Testis (tissue), 2 donors: Measurements from ENCODE around the gene JADE2.

Experiments
- CTCF ChIP-seq, 3 experiments: fragments of 450-650 bp in 2 of 3; fragments of 200-600 bp in 1 of 3; sonication (generic) in 1 of 3; IDR thresholded peaks; one replicate each; pipeline ENCODE4 v1.5.1; 2016 to 2019; ENCODE audit warnings: antibody characterized with exemption in 3 of 3, mild to moderate bottlenecking in 2 of 3, moderate library complexity in 1 of 3
- POLR2A ChIP-seq: fragments of 450-650 bp; IDR thresholded peaks from one replicate; pipeline ENCODE4 v1.6.1; 2017; ENCODE audit warnings: antibody characterized with exemption, mild to moderate bottlenecking, moderate library complexity

- no peak for TF ChIP-seq CTCF (IDR thresholded peaks at IDR 0.05)
- TF ChIP-seq POLR2A = no peak
Measured at GRCh38 chr5:134564396-134564795, 38.9 kb downstream of the JADE2 start.
